Measurements from ENCODE around the gene SNRNP25.

The SNRNP25 gene

GRCh38 chr16:86483-86952 is 32.9 kb downstream of the SNRNP25 start:
- peaks cover 7% of the 10 kb centered on the region for H3K4me1 ChIP-seq
- no peak for TF ChIP-seq CTCF (IDR thresholded peaks at IDR 0.05; ENCODE audit: low read depth, low read length)
- no peaks in the 10 kb centered on the region for H3K27me3 ChIP-seq
- no peaks in the 10 kb centered on the region for H3K9me3 ChIP-seq
- peaks cover 48% of the 10 kb centered on the region for H3K36me3 ChIP-seq
- no peak overlapping the region for H3K4me3 ChIP-seq (ENCODE audit: low read depth, low read length)
- DNase-seq = peak; percentile 23

GRCh38 chr16:88613-89012 is 35.0 kb downstream of the SNRNP25 start:
- Histone ChIP-seq H3K9me3 (no peaks in the 10 kb centered on the region), H3K36me3 (peaks cover 48% of the 10 kb centered on the region), H3K27me3 (no peaks in the 10 kb centered on the region), H3K4me3 (ENCODE audit: low read depth, low read length) (no peak overlapping the region), H3K4me1 (peaks cover 7% of the 10 kb centered on the region)
- no peak for TF ChIP-seq CTCF (IDR thresholded peaks at IDR 0.05; ENCODE audit: low read depth, low read length)
- DNase-seq = no peak

GRCh38 chr16:89391-90302 is 36.0 kb downstream of the SNRNP25 start:
- no peaks in the 10 kb centered on the region; the same call in 1 of the 2 replicates for H3K4me1 ChIP-seq
- no peak for DNase-seq
- H3K9me3 ChIP-seq = no peaks in the 10 kb centered on the region
- no peaks in the 10 kb centered on the region for H3K27me3 ChIP-seq
- TF ChIP-seq CTCF (IDR thresholded peaks at IDR 0.05; ENCODE audit: low read depth, low read length) = no peak
- peaks cover 39% of the 10 kb centered on the region for H3K36me3 ChIP-seq
- no peak overlapping the region for H3K4me3 ChIP-seq (ENCODE audit: low read depth, low read length)

GRCh38 chr16:91484-91883 is 37.9 kb downstream of the SNRNP25 start:
- Histone ChIP-seq H3K27me3 (no peaks in the 10 kb centered on the region), H3K9me3 (no peaks in the 10 kb centered on the region), H3K4me3 (ENCODE audit: low read depth, low read length) (no peak overlapping the region), H3K4me1 (no peaks in the 10 kb centered on the region), H3K36me3 (peaks cover 21% of the 10 kb centered on the region)
- no peak for DNase-seq
- no peak for TF ChIP-seq CTCF (IDR thresholded peaks at IDR 0.05; ENCODE audit: low read depth, low read length)

- DNase-seq = no peak
- H3K4me3 ChIP-seq (ENCODE audit: low read depth, low read length) = no peak overlapping the region
- H3K4me1 ChIP-seq = no peaks in the 10 kb centered on the region
- no peaks in the 10 kb centered on the region for H3K9me3 ChIP-seq
- no peaks in the 10 kb centered on the region for H3K27me3 ChIP-seq
- peaks cover 18% of the 10 kb centered on the region for H3K36me3 ChIP-seq
- TF ChIP-seq CTCF (IDR thresholded peaks at IDR 0.05; ENCODE audit: low read depth, low read length) = no peak
Measured at GRCh38 chr16:92431-93339, 39.1 kb downstream of the SNRNP25 start.

Data from BE2C (cell line).